GM12874 (cell line): Measurements from ENCODE around the gene VAV2.

ENCODE experiments used
- TF ChIP-seq, protein P1 (sequence below): IDR thresholded peaks from 2 replicates; pipeline ENCODE4 v1.5.1; 2011; ENCODE audit warnings: low read depth, mild to moderate bottlenecking, control low read depth, low read length, moderate library complexity; ENCODE audit not compliant: insufficient read depth

VAV2 gene

DNA sequence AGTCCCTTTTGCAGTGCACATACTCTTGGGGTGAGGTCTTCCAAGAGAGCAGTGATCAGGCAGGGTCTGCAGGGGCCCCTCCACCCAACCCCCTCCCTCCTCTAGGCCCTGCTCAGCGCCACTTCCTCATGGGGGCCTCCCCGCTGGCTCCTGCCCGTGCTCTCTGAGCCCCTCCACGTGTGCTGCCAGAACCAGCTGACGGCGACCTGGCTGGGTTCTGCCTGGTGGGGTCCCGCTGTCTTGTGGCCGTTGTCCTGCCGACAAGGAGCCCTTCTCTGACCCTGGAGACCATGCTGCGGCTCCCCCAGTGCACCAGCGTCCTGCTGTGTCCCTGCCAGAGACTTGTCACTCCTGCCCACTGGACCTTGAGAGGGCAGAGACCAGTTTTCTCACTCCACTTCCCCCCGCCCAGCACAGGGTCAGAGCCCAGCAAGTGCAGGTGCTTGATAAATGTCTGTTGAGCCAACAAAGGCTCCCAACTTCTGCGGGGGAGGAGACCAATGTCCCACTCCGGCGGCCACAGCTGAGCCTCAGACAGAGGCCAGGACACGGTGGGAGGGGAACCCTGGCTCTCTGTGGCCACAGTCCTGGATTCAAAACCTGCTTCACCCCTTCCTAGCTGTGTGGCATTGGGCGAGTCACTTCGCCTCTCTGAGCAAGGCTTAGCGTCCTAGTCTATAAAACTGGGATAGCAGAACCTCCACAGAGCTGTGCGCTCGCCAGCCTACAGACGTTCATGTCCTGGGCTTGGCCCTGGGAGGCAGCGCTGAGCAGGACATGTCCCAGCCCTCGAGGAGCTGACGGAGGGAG lies 278.8 kb downstream of the VAV2 start:
- TF ChIP-seq, protein P1, sequence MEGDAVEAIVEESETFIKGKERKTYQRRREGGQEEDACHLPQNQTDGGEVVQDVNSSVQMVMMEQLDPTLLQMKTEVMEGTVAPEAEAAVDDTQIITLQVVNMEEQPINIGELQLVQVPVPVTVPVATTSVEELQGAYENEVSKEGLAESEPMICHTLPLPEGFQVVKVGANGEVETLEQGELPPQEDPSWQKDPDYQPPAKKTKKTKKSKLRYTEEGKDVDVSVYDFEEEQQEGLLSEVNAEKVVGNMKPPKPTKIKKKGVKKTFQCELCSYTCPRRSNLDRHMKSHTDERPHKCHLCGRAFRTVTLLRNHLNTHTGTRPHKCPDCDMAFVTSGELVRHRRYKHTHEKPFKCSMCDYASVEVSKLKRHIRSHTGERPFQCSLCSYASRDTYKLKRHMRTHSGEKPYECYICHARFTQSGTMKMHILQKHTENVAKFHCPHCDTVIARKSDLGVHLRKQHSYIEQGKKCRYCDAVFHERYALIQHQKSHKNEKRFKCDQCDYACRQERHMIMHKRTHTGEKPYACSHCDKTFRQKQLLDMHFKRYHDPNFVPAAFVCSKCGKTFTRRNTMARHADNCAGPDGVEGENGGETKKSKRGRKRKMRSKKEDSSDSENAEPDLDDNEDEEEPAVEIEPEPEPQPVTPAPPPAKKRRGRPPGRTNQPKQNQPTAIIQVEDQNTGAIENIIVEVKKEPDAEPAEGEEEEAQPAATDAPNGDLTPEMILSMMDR = no peak

DNA sequence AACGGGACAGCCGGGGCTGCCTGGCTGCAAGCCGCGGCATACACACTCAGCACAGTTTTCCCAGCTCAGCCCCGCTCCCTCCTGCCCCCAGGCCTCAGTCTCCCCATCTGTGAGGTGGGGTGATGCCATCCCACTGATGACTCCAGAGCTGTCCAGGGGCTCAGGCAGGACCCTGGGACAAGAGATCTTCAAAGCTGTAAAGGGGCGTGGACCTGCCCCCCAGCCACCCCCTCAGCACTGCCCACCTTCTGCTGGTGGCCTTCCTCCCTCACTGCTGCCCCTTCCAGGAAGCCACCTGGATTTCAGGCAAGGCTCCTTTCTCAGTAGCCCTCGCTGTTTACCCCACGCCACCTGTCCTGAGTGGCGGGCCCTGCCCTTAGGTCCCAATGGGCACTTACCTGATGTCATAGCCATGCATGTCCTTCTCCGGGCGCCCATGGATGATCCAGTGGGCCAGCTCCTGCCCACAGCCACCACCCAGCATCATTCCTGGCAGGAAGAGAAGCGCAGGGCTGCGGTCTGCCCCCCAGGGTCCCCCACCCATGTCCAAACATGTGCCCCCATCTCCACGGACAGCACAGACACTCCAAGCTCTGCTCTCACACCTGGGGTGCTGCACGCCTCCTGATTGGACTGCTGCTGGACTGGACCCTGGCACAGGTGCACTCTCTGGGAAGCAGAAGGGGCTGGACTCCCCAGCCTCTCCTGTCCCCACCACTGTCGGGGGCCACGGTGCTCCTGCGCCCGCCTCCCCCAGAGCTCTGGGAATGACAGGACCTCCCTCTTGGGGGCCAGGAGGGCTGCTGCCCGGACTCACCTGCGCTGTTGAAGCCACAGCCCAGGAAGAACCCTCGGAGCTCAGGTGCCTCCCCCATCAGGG lies 279.7 kb downstream of the VAV2 start:
- TF ChIP-seq, protein P1 = no peak
